Trophoblast cell (in vitro differentiated cells and primary cell): ENCODE measurements around the gene TBCB.

Experiments used
- DNase-seq, 2 donors: peaks; one replicate each; pipeline ENCODE4 v3.0.0-alpha.2; 2016
- H2AFZ ChIP-seq: 2 replicates; pipeline ENCODE4 v1.6.1; 2013; ENCODE audit warnings: low read length, moderate library complexity, mild to moderate bottlenecking; ENCODE audit not compliant: insufficient read depth, poor library complexity
- H2AK5ac ChIP-seq: 2 replicates; pipeline ENCODE4 v1.6.1; 2013; ENCODE audit warnings: mild to moderate bottlenecking, low read length
- H2BK120ac ChIP-seq: 2 replicates; pipeline ENCODE4 v1.6.1; 2013; ENCODE audit warnings: low read length, mild to moderate bottlenecking, moderate library complexity; ENCODE audit not compliant: insufficient read depth, poor library complexity
- H2BK12ac ChIP-seq: 2 replicates; pipeline ENCODE4 v1.6.1; 2013; ENCODE audit warnings: mild to moderate bottlenecking, low read length, moderate library complexity
- H2BK5ac ChIP-seq: 2 replicates; pipeline ENCODE4 v1.6.1; 2013; ENCODE audit warnings: low read length, low read depth, moderate library complexity, mild to moderate bottlenecking; ENCODE audit not compliant: poor library complexity
- H3K14ac ChIP-seq: 2 replicates; pipeline ENCODE4 v1.6.1; 2013; ENCODE audit warnings: mild to moderate bottlenecking, low read length
- H3K18ac ChIP-seq: 2 replicates; pipeline ENCODE4 v1.6.1; 2013; ENCODE audit warnings: mild to moderate bottlenecking, low read length
- H3K23ac ChIP-seq: 2 replicates; pipeline ENCODE4 v1.6.1; 2013; ENCODE audit warnings: low read length
- H3K27ac ChIP-seq: 2 replicates; pipeline ENCODE4 v1.5.1; 2013; ENCODE audit warnings: low read depth, mild to moderate bottlenecking, inconsistent platforms, low read length, moderate library complexity
- H3K27me3 ChIP-seq: 2 replicates; pipeline ENCODE4 v1.6.1; 2013; ENCODE audit warnings: inconsistent platforms, mild to moderate bottlenecking, low read length, moderate library complexity; ENCODE audit not compliant: insufficient read depth
- H3K36me3 ChIP-seq, 2 experiments: 1 replicate in 1 of 2; 2 replicates in 1 of 2; pipeline ENCODE4 v1.6.1; 2013; ENCODE audit warnings: low read length in 2 of 2, mild to moderate bottlenecking in 2 of 2, moderate library complexity in 1 of 2; ENCODE audit not compliant: insufficient read depth in 2 of 2, control insufficient read depth in 1 of 2
- H3K4ac ChIP-seq: 2 replicates; pipeline ENCODE4 v1.6.1; 2013; ENCODE audit warnings: low read depth, mild to moderate bottlenecking, low read length, moderate library complexity
- H3K4me1 ChIP-seq, 2 experiments: 1 replicate in 1 of 2; 2 replicates in 1 of 2; pipeline ENCODE4 v1.6.1; 2013; ENCODE audit warnings: low read length in 2 of 2, mild to moderate bottlenecking in 2 of 2, moderate library complexity in 1 of 2; ENCODE audit not compliant: insufficient read depth in 2 of 2, control insufficient read depth in 1 of 2
- H3K4me2 ChIP-seq: 2 replicates; pipeline ENCODE4 v1.6.1; 2013; ENCODE audit warnings: inconsistent platforms, mild to moderate bottlenecking, low read length, moderate library complexity
- H3K4me3 ChIP-seq: 2 replicates; pipeline ENCODE4 v1.5.1; 2013; ENCODE audit warnings: mild to moderate bottlenecking, low read depth, low read length, inconsistent platforms
- H3K79me1 ChIP-seq: one replicate; pipeline ENCODE4 v1.6.1; 2013; ENCODE audit warnings: low read length
- H3K79me2 ChIP-seq: 2 replicates; pipeline ENCODE4 v1.6.1; 2013; ENCODE audit warnings: low read length, mild to moderate bottlenecking; ENCODE audit not compliant: control insufficient read depth, insufficient read depth, poor library complexity
- H3K9ac ChIP-seq: 2 replicates; pipeline ENCODE4 v1.6.1; 2013; ENCODE audit warnings: mild to moderate bottlenecking, low read length
- H3K9me3 ChIP-seq: 2 replicates; pipeline ENCODE4 v1.6.1; 2013; ENCODE audit warnings: low read depth, mild to moderate bottlenecking, control low read depth, inconsistent platforms, low read length; ENCODE audit not compliant: insufficient read depth
- H4K12ac ChIP-seq: 2 replicates; pipeline ENCODE4 v1.6.1; 2013; ENCODE audit warnings: low read depth, mild to moderate bottlenecking, low read length, moderate library complexity
- H4K8ac ChIP-seq: 2 replicates; pipeline ENCODE4 v1.6.1; 2013; ENCODE audit warnings: low read depth, mild to moderate bottlenecking, low read length, moderate library complexity
- H4K91ac ChIP-seq: one replicate; pipeline ENCODE4 v1.6.1; 2013; ENCODE audit warnings: low read depth, mild to moderate bottlenecking, low read length, moderate library complexity
- WGBS: extraction: QIAGEN DNeasy Blood & Tissue Kit; methylation state at CpG from one replicate; pipeline ENCODE4 v1.1.7; 2013; ENCODE audit warnings: missing lambda C conversion rate; ENCODE audit not compliant: insufficient read length, insufficient coverage; ENCODE audit errors: extremely low coverage; 5-methylcytosine and 5-hydroxymethylcytosine counted together

TBCB gene

DNA sequence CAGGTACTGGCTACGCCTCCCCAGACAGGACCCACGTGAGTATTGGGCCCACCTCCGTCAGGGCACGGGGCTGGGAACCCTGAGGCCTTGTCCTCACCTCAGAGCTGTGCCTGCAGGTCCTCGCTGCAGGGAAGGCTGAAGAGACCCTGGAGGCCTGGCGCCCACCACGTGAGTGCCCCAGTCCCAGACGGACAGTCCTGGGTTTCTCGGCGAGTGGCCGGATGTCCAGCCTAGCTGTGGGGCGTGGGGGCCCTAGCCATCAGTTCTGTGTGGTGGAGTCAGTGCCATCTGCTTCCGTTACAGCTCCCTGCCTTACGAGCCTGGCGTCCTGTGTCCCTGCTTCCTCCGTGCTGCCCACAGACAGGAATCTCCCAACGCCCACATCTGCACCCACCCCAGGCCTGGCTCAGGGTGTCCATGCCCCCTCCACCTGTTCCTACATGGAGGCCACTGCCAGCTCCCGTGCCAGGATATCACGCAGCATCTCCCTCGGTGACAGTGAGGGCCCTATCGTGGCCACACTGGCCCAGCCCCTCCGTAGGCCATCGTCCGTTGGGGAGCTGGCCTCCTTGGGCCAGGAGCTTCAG is 12.1 kb upstream of the TBCB start:
- H3K4me1 ChIP-seq: peaks cover 0 to 5% of the 10 kb centered on the region in 2 experiments
- DNase-seq: no peak
- H2BK12ac ChIP-seq: no peak overlapping the region
- no peak overlapping the region for H4K91ac ChIP-seq
- no peak overlapping the region for H3K4me2 ChIP-seq
- H4K12ac ChIP-seq: no peak overlapping the region
- no CpG with 5 or more reads among the region's 24 CpGs for WGBS
- H3K79me2 ChIP-seq: no peaks in the 10 kb centered on the region
- no peak overlapping the region for H3K18ac ChIP-seq
- H3K27me3 ChIP-seq: no peaks in the 10 kb centered on the region
- H3K4ac ChIP-seq: no peak overlapping the region
- no peak overlapping the region for H2BK120ac ChIP-seq
- H3K79me1 ChIP-seq: no peaks in the 10 kb centered on the region
- no peak overlapping the region for H3K14ac ChIP-seq
- peaks cover 63 to 64% of the 10 kb centered on the region in 2 experiments for H3K36me3 ChIP-seq
- H3K27ac ChIP-seq: no peak overlapping the region
- H3K9me3 ChIP-seq: no peaks in the 10 kb centered on the region
- H2AFZ ChIP-seq: no peak overlapping the region
- H3K9ac ChIP-seq: peak overlapping the region; percentile 16
- H4K8ac ChIP-seq: no peak overlapping the region
- H3K4me3 ChIP-seq: no peak overlapping the region
- H3K23ac ChIP-seq: no peak overlapping the region
- H2AK5ac ChIP-seq: no peak overlapping the region
- no peak overlapping the region for H2BK5ac ChIP-seq

- Histone ChIP-seq H3K4ac (no peak overlapping the region), H3K4me1 (peaks cover 0 to 5% of the 10 kb centered on the region in 2 experiments), H2AK5ac (no peak overlapping the region), H3K23ac (no peak overlapping the region), H3K4me2 (no peak overlapping the region), H2BK120ac (no peak overlapping the region), H2BK12ac (no peak overlapping the region), H3K27me3 (no peaks in the 10 kb centered on the region), H3K18ac (no peak overlapping the region), H3K9ac (no peak overlapping the region), H3K4me3 (no peak overlapping the region), H2AFZ (no peak overlapping the region), H3K79me1 (no peaks in the 10 kb centered on the region), H3K14ac (no peak overlapping the region), H3K9me3 (no peaks in the 10 kb centered on the region), H3K27ac (no peak overlapping the region), H2BK5ac (no peak overlapping the region), H4K12ac (no peak overlapping the region), H3K79me2 (no peaks in the 10 kb centered on the region), H4K8ac (no peak overlapping the region), H4K91ac (no peak overlapping the region), H3K36me3 (peaks cover 64% of the 10 kb centered on the region in 2 experiments)
- DNase-seq: peak in 1 of 2 donors; percentile 44
- no CpG with 5 or more reads among the region's 12 CpGs for WGBS
These were observed 11.3 kb upstream of the TBCB start for GRCh38 chr19:36103842-36104552.

GRCh38 chr19:36106441-36106840 is 8.8 kb upstream of the TBCB start:
- no peaks in the 10 kb centered on the region for H3K27me3 ChIP-seq
- H3K14ac ChIP-seq: no peak overlapping the region
- no peak overlapping the region for H3K4me2 ChIP-seq
- H3K4ac ChIP-seq: no peak overlapping the region
- H3K79me1 ChIP-seq: no peaks in the 10 kb centered on the region
- no peak overlapping the region for H2AFZ ChIP-seq
- H4K12ac ChIP-seq: no peak overlapping the region
- peaks cover 49 to 51% of the 10 kb centered on the region in 2 experiments for H3K36me3 ChIP-seq
- no peak overlapping the region for H2AK5ac ChIP-seq
- no peak overlapping the region for H3K23ac ChIP-seq
- H3K4me3 ChIP-seq: no peak overlapping the region
- no peak for DNase-seq
- H3K9ac ChIP-seq: no peak overlapping the region
- WGBS: no CpG with 5 or more reads among the region's 6 CpGs
- H3K79me2 ChIP-seq: no peaks in the 10 kb centered on the region
- H2BK120ac ChIP-seq: no peak overlapping the region
- peaks cover 0 to 5% of the 10 kb centered on the region in 2 experiments for H3K4me1 ChIP-seq
- no peak overlapping the region for H3K18ac ChIP-seq
- no peak overlapping the region for H3K27ac ChIP-seq
- no peak overlapping the region for H2BK12ac ChIP-seq
- H4K91ac ChIP-seq: no peak overlapping the region
- H4K8ac ChIP-seq: no peak overlapping the region
- H2BK5ac ChIP-seq: no peak overlapping the region
- no peaks in the 10 kb centered on the region for H3K9me3 ChIP-seq

- Histone ChIP-seq H3K4me2 (no peak overlapping the region), H3K27ac (no peak overlapping the region), H2AK5ac (no peak overlapping the region), H3K4me3 (no peak overlapping the region), H4K8ac (no peak overlapping the region), H4K12ac (no peak overlapping the region), H3K9ac (no peak overlapping the region), H3K23ac (no peak overlapping the region), H3K79me2 (no peaks in the 10 kb centered on the region), H3K4ac (no peak overlapping the region), H2BK120ac (no peak overlapping the region), H2BK5ac (no peak overlapping the region), H3K79me1 (no peaks in the 10 kb centered on the region), H2AFZ (no peak overlapping the region), H3K27me3 (no peaks in the 10 kb centered on the region), H3K9me3 (no peaks in the 10 kb centered on the region), H3K18ac (no peak overlapping the region), H2BK12ac (no peak overlapping the region), H3K4me1 (peaks cover 0 to 5% of the 10 kb centered on the region in 2 experiments), H3K36me3 (peaks cover 44 to 48% of the 10 kb centered on the region in 2 experiments), H3K14ac (no peak overlapping the region), H4K91ac (no peak overlapping the region)
- no peak for DNase-seq
- WGBS: no CpG with 5 or more reads among the region's 5 CpGs
These were observed 8.3 kb upstream of the TBCB start for GRCh38 chr19:36106991-36107390.
